GM21515 (cell line): ENCODE data around the gene ASPRV1.
"Not testable (repeated sequence)": the region's sequence is repeated elsewhere in the genome, so short reads cannot be mapped to it uniquely, and the experiment has no call there.

Source experiments
- ATAC-seq: cut with Tn5 transposase; IDR thresholded peaks from one replicate; pipeline ENCODE4 v1.9.1; 2021; ENCODE audit not compliant: unreplicated experiment

ASPRV1 gene

GRCh38 chr2:69961496-69961895 is at the start of gene ASPRV1:
Gene ASPRV1, minus strand, starts transcription at chr2:69961631. Its CDS starts 195 bp downstream, at chr2:69961436.
- ATAC-seq: no peak

GRCh38 chr2:70010576-70011111 is 49.2 kb upstream of the ASPRV1 start:
- no peak for ATAC-seq

GRCh38 chr2:70009762-70010575 is 48.5 kb upstream of the ASPRV1 start:
- no peak for ATAC-seq

- ATAC-seq: no peak
Observed at GRCh38 chr2:70008290-70008689, 46.9 kb upstream of the ASPRV1 start.

GRCh38 chr2:70007151-70007550 is 45.7 kb upstream of the ASPRV1 start:
- ATAC-seq: no peak

- ATAC-seq: no peak
Observed at GRCh38 chr2:70006447-70006784, 45.0 kb upstream of the ASPRV1 start.

- ATAC-seq: no peak
Observed at GRCh38 chr2:70005752-70006446, 44.5 kb upstream of the ASPRV1 start.

- no peak for ATAC-seq
Observed at GRCh38 chr2:70005216-70005615, 43.8 kb upstream of the ASPRV1 start.

- no peak for ATAC-seq
Observed at GRCh38 chr2:70003093-70003830, 41.8 kb upstream of the ASPRV1 start.

- ATAC-seq: no peak
Observed at GRCh38 chr2:70002241-70002899, 40.9 kb upstream of the ASPRV1 start.

GRCh38 chr2:70000529-70000928 is 39.1 kb upstream of the ASPRV1 start:
- not testable (repeated sequence) for ATAC-seq

- no peak for ATAC-seq
Observed at GRCh38 chr2:69998761-69999160, 37.3 kb upstream of the ASPRV1 start.

- ATAC-seq: no peak
Observed at GRCh38 chr2:69997015-69997830, 35.8 kb upstream of the ASPRV1 start.

- no peak for ATAC-seq
Observed at GRCh38 chr2:69995511-69995910, 34.1 kb upstream of the ASPRV1 start.

- ATAC-seq: no peak
Observed at GRCh38 chr2:69994166-69994565, 32.7 kb upstream of the ASPRV1 start.

GRCh38 chr2:69993708-69994107 is 32.3 kb upstream of the ASPRV1 start:
- ATAC-seq: no peak

GRCh38 chr2:69993048-69993565 is 31.7 kb upstream of the ASPRV1 start:
- no peak for ATAC-seq

- ATAC-seq: no peak
Observed at GRCh38 chr2:69992310-69993047, 31.0 kb upstream of the ASPRV1 start.

GRCh38 chr2:69989441-69990105 is 28.1 kb upstream of the ASPRV1 start:
- no peak for ATAC-seq
